Suprapubic skin (tissue), 4 donors: ENCODE data around the gene ABCC8. TPM values are rescaled to one million over a fixed set of nuclear protein-coding genes. Genes with fewer than 3 reads are reported as not detected.

Source experiments
- DNase-seq, 2 donors: peaks; one replicate each; pipeline ENCODE4 v3.0.0-alpha.2; 2019; ENCODE audit warnings: low spot score in 2 of 2
- H3K27ac ChIP-seq: fragments of 200-600 bp; sonication (generic); one replicate; pipeline ENCODE4 v1.5.1; 2019
- H3K27me3 ChIP-seq: fragments of 200-600 bp; sonication (generic); one replicate; pipeline ENCODE4 v1.5.1; 2019
- H3K36me3 ChIP-seq: fragments of 200-600 bp; sonication (generic); one replicate; pipeline ENCODE4 v1.5.1; 2019
- H3K4me1 ChIP-seq: fragments of 200-600 bp; sonication (generic); one replicate; pipeline ENCODE4 v1.5.1; 2019
- H3K4me3 ChIP-seq: fragments of 200-600 bp; sonication (generic); one replicate; pipeline ENCODE4 v1.5.1; 2019; ENCODE audit warnings: mild to moderate bottlenecking
- H3K9me3 ChIP-seq: fragments of 200-600 bp; sonication (generic); one replicate; pipeline ENCODE4 v1.5.1; 2019
- CTCF ChIP-seq, 2 donors: fragments of 200-600 bp in 1 of 2; fragments of 450-650 bp in 1 of 2; sonication (generic) in 1 of 2; IDR thresholded peaks; one replicate each; pipeline ENCODE4 v1.5.1; 2016 to 2019; ENCODE audit warnings: antibody characterized with exemption in 2 of 2, mild to moderate bottlenecking in 1 of 2, moderate library complexity in 1 of 2
- EP300 ChIP-seq: sonication (generic); formaldehyde crosslinking; IDR thresholded peaks from one replicate; pipeline ENCODE4 v1.6.1; 2017; ENCODE audit warnings: antibody characterized with exemption
- POLR2A ChIP-seq, 2 donors: fragments of 450-650 bp; IDR thresholded peaks; one replicate each; pipeline ENCODE4 v1.6.1; 2017; ENCODE audit warnings: antibody characterized with exemption in 2 of 2, mild to moderate bottlenecking in 2 of 2, moderate library complexity in 2 of 2
- POLR2AphosphoS5 ChIP-seq, 3 donors: sonication (generic); formaldehyde crosslinking; IDR thresholded peaks; one replicate each; pipeline ENCODE4 v1.6.1; 2017; ENCODE audit warnings: antibody characterized with exemption in 3 of 3
- WGBS: methylation state at CpG from one replicate; pipeline ENCODE4 v1.1.5; 2018; 5-methylcytosine and 5-hydroxymethylcytosine counted together
- total RNA-seq, 4 donors: library from RNA; depleted of rRNA; stranded (reverse); fragments of >200 nt; gene quantifications; one replicate each; pipeline ENCODE4 v1.1.0, GENCODE V29; 2016

Gene ABCC8
- total RNA-seq, 4 donors from 2014 or later = 0.42 TPM; not detected in 3

GRCh38 chr11:17457396-17458173 lies 19.1 kb downstream of the ABCC8 start:
- Histone ChIP-seq H3K4me1 (no peaks in the 10 kb centered on the region), H3K27me3 (no peaks in the 10 kb centered on the region), H3K4me3 (no peak overlapping the region), H3K9me3 (no peaks in the 10 kb centered on the region), H3K36me3 (no peaks in the 10 kb centered on the region), H3K27ac (no peak overlapping the region)
- WGBS = 54% methylated on average over 8 of the region's 8 CpGs
- TF ChIP-seq EP300 (no peak), CTCF (IDR thresholded peaks at IDR 0.05) (no peak), POLR2A (IDR thresholded peaks at IDR 0.05) (no peak), POLR2AphosphoS5 (IDR thresholded peaks at IDR 0.05) (no peak)
- DNase-seq = no peak

DNA sequence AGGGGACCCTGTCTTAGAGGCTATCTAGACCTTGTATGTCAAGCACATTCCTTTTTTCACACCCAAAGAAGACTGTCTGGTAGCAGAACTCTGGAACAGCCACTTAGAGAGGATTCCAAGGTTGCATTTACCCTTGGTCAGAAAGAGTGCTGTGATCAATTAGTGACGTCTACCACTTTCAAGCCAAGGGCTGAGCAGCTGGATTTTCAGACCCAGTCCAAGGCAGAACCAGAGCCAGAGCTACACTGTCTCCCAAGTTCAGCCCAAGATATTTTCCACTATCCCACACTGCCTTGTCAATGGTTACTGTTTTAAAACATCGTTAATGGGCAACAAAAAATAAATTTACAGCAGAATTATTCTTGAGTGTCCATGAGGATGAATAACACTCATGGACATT lies 24.0 kb downstream of the ABCC8 start:
- Histone ChIP-seq H3K4me3 (no peak overlapping the region), H3K27me3 (no peaks in the 10 kb centered on the region), H3K4me1 (no peaks in the 10 kb centered on the region), H3K36me3 (no peaks in the 10 kb centered on the region), H3K27ac (no peak overlapping the region), H3K9me3 (no peaks in the 10 kb centered on the region)
- no peak for DNase-seq
- TF ChIP-seq POLR2A (IDR thresholded peaks at IDR 0.05) (no peak), POLR2AphosphoS5 (IDR thresholded peaks at IDR 0.05) (no peak), CTCF (IDR thresholded peaks at IDR 0.05) (no peak), EP300 (no peak)
- 69% methylated on average over 2 of the region's 2 CpGs for WGBS

DNA sequence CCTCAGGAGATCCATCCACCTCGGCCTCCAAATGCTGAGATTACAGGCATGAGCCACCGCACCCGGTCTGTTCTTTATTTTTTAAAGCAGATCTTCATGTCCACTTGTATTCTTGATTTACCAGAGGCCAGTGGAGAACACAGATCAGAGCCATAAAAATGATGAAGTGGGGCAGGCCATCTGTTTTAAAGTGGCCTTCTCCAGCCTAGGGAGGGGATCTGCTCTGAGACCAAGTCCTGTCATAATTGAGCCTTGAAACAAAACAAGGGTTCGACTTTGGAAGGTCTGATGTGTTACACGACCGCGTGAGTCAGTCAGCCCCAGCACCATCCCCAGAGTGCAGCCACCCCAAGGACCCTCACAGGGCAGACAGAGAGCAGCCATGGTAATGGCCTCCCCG lies 27.5 kb downstream of the ABCC8 start:
- Histone ChIP-seq H3K27me3 (no peaks in the 10 kb centered on the region), H3K9me3 (no peaks in the 10 kb centered on the region), H3K4me3 (no peak overlapping the region), H3K27ac (no peak overlapping the region), H3K36me3 (no peaks in the 10 kb centered on the region), H3K4me1 (no peaks in the 10 kb centered on the region)
- DNase-seq = no peak
- 84% methylated on average over 8 of the region's 8 CpGs for whole genome bisulfite sequencing
- TF ChIP-seq POLR2A (IDR thresholded peaks at IDR 0.05) (no peak), CTCF (IDR thresholded peaks at IDR 0.05) (no peak), EP300 (no peak), POLR2AphosphoS5 (IDR thresholded peaks at IDR 0.05) (no peak)

- no peak for TF ChIP-seq CTCF (IDR thresholded peaks at IDR 0.05)
- no peak for TF ChIP-seq POLR2AphosphoS5 (IDR thresholded peaks at IDR 0.05)
- no peak for TF ChIP-seq POLR2A (IDR thresholded peaks at IDR 0.05)
- no peak for TF ChIP-seq EP300
- no peak for DNase-seq
- 84% methylated on average over 2 of the region's 2 CpGs for WGBS
Measured at GRCh38 chr11:17446482-17446881, 30.2 kb downstream of the ABCC8 start.

GRCh38 chr11:17445240-17445795 lies 31.3 kb downstream of the ABCC8 start:
- TF ChIP-seq POLR2A (IDR thresholded peaks at IDR 0.05) = no peak
- TF ChIP-seq CTCF (IDR thresholded peaks at IDR 0.05) = no peak
- no peak overlapping the region for H3K4me3 ChIP-seq
- no peak overlapping the region for H3K27ac ChIP-seq
- no peaks in the 10 kb centered on the region for H3K36me3 ChIP-seq
- DNase-seq = no peak
- no peaks in the 10 kb centered on the region for H3K4me1 ChIP-seq
- H3K9me3 ChIP-seq = no peaks in the 10 kb centered on the region
- H3K27me3 ChIP-seq = peaks cover 5% of the 10 kb centered on the region
- 65% methylated on average over 5 of the region's 5 CpGs for WGBS

More at GRCh38 chr11:17446482-17446881, 30.2 kb downstream of the ABCC8 start:
- H3K27me3 ChIP-seq = no peaks in the 10 kb centered on the region
- no peak overlapping the region for H3K4me3 ChIP-seq
- no peaks in the 10 kb centered on the region for H3K9me3 ChIP-seq
- H3K36me3 ChIP-seq = no peaks in the 10 kb centered on the region
- no peaks in the 10 kb centered on the region for H3K4me1 ChIP-seq
- no peak overlapping the region for H3K27ac ChIP-seq
